ENCODE measurements around the gene SGCA. TPM values are rescaled to one million over a fixed set of nuclear protein-coding genes. Genes with fewer than 3 reads are reported as not detected.

The SGCA gene
- total RNA-seq, 1 experiment from 2014 or later: not detected

DNA sequence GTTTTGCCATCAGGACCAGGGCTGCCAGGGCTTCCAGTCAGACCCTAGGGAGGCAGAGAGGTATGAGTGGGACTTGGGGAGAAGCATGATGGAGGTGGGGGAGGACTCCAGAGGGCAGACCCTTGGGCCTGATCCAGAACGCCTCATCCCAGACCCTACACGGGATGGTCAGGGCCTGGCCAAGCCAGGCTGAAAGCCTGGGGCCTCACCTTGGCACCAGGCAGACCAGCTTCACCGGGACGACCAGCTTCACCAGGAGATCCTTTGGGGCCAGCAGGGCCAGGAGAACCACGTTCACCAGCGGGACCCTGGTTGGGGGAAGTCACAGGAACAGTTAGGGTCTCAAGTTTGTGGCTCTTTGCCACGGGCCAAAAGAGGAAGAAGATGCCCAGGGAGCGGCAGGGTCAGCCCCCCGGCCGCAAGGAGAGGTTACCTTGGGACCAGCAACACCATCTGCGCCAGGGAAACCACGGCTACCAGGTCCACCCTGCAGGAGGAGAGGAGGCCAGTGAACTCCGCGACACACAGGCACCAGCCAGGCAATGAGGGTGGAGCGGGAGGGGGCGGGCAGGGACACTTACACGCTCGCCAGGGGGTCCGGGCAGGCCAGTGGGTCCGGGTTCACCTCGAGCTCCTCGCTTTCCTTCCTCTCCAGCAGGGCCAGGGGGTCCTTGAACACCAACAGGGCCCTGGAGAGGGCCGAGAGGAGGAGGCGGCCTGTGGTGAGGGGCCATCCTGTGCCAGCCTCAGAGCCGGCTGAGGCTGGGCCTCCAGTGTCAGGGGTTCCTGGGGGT is 28.5 kb downstream of the SGCA start:
- intact Hi-C loops (cut with micrococcal nuclease): no loop called here
- CTCF ChIA-PET: interaction anchor here (1.0 kb wide), 1 partner anchor 20 kb away, joined by 3 read pairs; no protein-coding TSS in a partner anchor

DNA sequence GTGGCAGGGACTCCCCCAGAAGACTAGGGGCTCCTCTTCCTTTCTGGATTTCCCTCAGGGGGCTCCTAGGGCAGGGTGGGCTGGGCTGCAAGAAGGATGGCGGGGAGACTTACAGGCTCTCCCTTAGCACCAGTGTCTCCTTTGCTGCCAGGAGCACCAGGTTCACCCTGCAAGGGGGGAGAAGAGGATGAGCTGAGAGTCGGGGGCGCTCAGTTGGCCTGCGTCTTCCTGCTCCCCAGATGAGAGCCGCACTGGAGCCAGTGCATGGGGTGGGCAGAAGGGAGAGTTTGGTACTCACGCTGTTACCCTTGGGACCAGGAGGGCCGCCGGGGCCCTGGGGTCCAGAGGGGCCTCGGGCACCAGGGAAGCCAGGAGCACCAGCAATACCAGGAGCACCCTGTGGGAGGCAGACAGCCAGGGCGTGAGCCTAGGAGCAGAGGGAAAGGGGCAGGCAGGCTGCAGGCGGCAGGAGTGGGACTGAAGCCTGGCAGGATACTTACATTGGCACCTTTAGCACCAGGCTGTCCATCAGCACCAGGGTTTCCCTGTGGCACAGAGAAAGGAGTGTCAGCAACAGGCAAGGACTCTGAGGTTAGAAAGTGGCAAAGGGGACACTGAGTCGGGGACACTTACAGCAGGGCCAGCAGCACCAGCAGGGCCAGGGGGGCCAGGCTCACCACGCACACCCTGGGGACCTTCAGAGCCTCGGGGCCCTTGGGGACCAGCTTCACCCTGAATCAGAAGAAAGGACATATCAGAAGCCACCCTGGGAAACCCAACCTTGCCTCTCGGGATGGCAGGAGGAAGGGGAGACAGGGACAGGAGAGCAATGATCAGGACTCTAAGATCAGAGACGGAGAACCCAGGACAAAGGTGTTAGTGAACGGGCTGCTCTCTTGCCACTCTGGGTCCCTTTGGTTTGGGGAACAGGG is 29.4 kb downstream of the SGCA start:
- no peaks in the 10 kb centered on the region for H3K9me3 ChIP-seq (ENCODE audit: low read length)
- no peaks in the 10 kb centered on the region for H3K79me2 ChIP-seq (ENCODE audit: low read length)
- no peak overlapping the region for H3K27ac ChIP-seq (ENCODE audit: low read length)
- H3K36me3 ChIP-seq (ENCODE audit: low read depth, low read length): no peaks in the 10 kb centered on the region; the same call in 1 of the 2 replicates
- no peaks in the 10 kb centered on the region for H3K27me3 ChIP-seq (ENCODE audit: low read length)
- ChIA-PET CTCF (no interaction called here), POLR2A (ENCODE audit: unreplicated experiment) (no interaction called here)
- H3K4me1 ChIP-seq (ENCODE audit: insufficient read depth, low read length): peaks cover 11% of the 10 kb centered on the region
- H3K9ac ChIP-seq (ENCODE audit: low read length): no peak overlapping the region
- no peak overlapping the region for H3K4me2 ChIP-seq (ENCODE audit: low read length)
- DNase-seq (no peak), ATAC-seq (no peak)
- TF ChIP-seq EZH2phosphoT487 (IDR thresholded peaks at IDR 0.05; ENCODE audit: borderline replicate concordance, low read length): no peak
- TF ChIP-seq, protein P1, sequence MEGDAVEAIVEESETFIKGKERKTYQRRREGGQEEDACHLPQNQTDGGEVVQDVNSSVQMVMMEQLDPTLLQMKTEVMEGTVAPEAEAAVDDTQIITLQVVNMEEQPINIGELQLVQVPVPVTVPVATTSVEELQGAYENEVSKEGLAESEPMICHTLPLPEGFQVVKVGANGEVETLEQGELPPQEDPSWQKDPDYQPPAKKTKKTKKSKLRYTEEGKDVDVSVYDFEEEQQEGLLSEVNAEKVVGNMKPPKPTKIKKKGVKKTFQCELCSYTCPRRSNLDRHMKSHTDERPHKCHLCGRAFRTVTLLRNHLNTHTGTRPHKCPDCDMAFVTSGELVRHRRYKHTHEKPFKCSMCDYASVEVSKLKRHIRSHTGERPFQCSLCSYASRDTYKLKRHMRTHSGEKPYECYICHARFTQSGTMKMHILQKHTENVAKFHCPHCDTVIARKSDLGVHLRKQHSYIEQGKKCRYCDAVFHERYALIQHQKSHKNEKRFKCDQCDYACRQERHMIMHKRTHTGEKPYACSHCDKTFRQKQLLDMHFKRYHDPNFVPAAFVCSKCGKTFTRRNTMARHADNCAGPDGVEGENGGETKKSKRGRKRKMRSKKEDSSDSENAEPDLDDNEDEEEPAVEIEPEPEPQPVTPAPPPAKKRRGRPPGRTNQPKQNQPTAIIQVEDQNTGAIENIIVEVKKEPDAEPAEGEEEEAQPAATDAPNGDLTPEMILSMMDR (conservative IDR thresholded peaks at IDR 0.05; ENCODE audit: low read depth, low read length): peak; percentile 30; the same call in 1 of the 2 replicates
- TF ChIP-seq EZH2 (IDR thresholded peaks at IDR 0.05; ENCODE audit: low read length, unreplicated experiment): no peak
- H3F3A ChIP-seq (ENCODE audit: low read length, unreplicated experiment): no peaks in the 10 kb centered on the region
- no TSS peak for BruUV-seq (replicated peaks)
- no peak overlapping the region for H2AFZ ChIP-seq (ENCODE audit: low read length)
- H3K9me2 ChIP-seq (replicated peaks; ENCODE audit: low read length): no peaks in the 10 kb centered on the region
- intact Hi-C loops (cut with micrococcal nuclease): no loop called here
- no peak overlapping the region for H3K4me3 ChIP-seq (ENCODE audit: low read length)
- H4K20me1 ChIP-seq (ENCODE audit: low read length): no peaks in the 10 kb centered on the region

More for the DNA sequence above, 28.5 kb downstream of the SGCA start:
- no peak for DNase-seq
- Histone ChIP-seq H3K27ac (ENCODE audit: low read length) (no peak overlapping the region), H3F3A (ENCODE audit: low read length, unreplicated experiment) (no peaks in the 10 kb centered on the region), H3K9me3 (ENCODE audit: low read length) (no peaks in the 10 kb centered on the region), H3K79me2 (ENCODE audit: low read length) (no peaks in the 10 kb centered on the region), H3K36me3 (ENCODE audit: low read depth, low read length) (peaks cover 7% of the 10 kb centered on the region; the same call in 1 of the 2 replicates), H3K4me1 (ENCODE audit: insufficient read depth, low read length) (peaks cover 10% of the 10 kb centered on the region), H3K27me3 (ENCODE audit: low read length) (no peaks in the 10 kb centered on the region), H4K20me1 (ENCODE audit: low read length) (no peaks in the 10 kb centered on the region), H2AFZ (ENCODE audit: low read length) (no peak overlapping the region), H3K9me2 (replicated peaks; ENCODE audit: low read length) (no peaks in the 10 kb centered on the region), H3K9ac (ENCODE audit: low read length) (no peak overlapping the region), H3K4me2 (ENCODE audit: low read length) (no peak overlapping the region), H3K4me3 (ENCODE audit: low read length) (no peak overlapping the region)
- no peak for ATAC-seq
- POLR2A ChIA-PET (ENCODE audit: unreplicated experiment): no interaction called here
- TF ChIP-seq, protein P1 (conservative IDR thresholded peaks at IDR 0.05; ENCODE audit: low read depth, low read length): no peak
- TF ChIP-seq EZH2 (IDR thresholded peaks at IDR 0.05; ENCODE audit: low read length, unreplicated experiment) (no peak), EZH2phosphoT487 (IDR thresholded peaks at IDR 0.05; ENCODE audit: borderline replicate concordance, low read length) (no peak)
- BruUV-seq (replicated peaks): no TSS peak
